HG03378 (cell line): ENCODE data around the gene CMTR2.
"Not testable (repeated sequence)": the region's sequence is repeated elsewhere in the genome, so short reads cannot be mapped to it uniquely, and the experiment has no call there.

ENCODE experiments used
- ATAC-seq: cut with Tn5 transposase; IDR thresholded peaks from one replicate; pipeline ENCODE4 v1.9.1; 2021; ENCODE audit warnings: mild to moderate bottlenecking, moderate library complexity; ENCODE audit not compliant: unreplicated experiment

Gene CMTR2

GRCh38 chr16:71288890-71289731 is at the start of gene CMTR2:
Gene CMTR2, minus strand, starts transcription at chr16:71289402. Its CDS starts 3,482 bp downstream, at chr16:71285920.
- peak; percentile 84 for ATAC-seq

GRCh38 chr16:71338632-71339031 is 49.4 kb upstream of the CMTR2 start:
- ATAC-seq: no peak

GRCh38 chr16:71338193-71338592 is 49.0 kb upstream of the CMTR2 start:
- ATAC-seq: no peak

GRCh38 chr16:71337631-71338030 is 48.4 kb upstream of the CMTR2 start:
- no peak for ATAC-seq

- ATAC-seq: no peak
Observed at GRCh38 chr16:71328151-71328550, 38.9 kb upstream of the CMTR2 start.

- no peak for ATAC-seq
Observed at GRCh38 chr16:71327720-71328119, 38.5 kb upstream of the CMTR2 start.

GRCh38 chr16:71319999-71320398 is 30.8 kb upstream of the CMTR2 start:
- ATAC-seq: no peak

GRCh38 chr16:71315269-71315668 is 26.1 kb upstream of the CMTR2 start:
- ATAC-seq: no peak

- ATAC-seq: not testable (repeated sequence)
Observed at GRCh38 chr16:71313591-71313990, 24.4 kb upstream of the CMTR2 start.

- no peak for ATAC-seq
Observed at GRCh38 chr16:71311553-71312158, 22.5 kb upstream of the CMTR2 start.

GRCh38 chr16:71303938-71304337 is 14.7 kb upstream of the CMTR2 start:
- no peak for ATAC-seq

- no peak for ATAC-seq
Observed at GRCh38 chr16:71297341-71297634, 8.1 kb upstream of the CMTR2 start.

GRCh38 chr16:71296584-71297340 is 7.6 kb upstream of the CMTR2 start:
- no peak for ATAC-seq

GRCh38 chr16:71295950-71296349 is 6.7 kb upstream of the CMTR2 start:
- ATAC-seq: no peak

- ATAC-seq: no peak
Observed at GRCh38 chr16:71293919-71294318, 4.7 kb upstream of the CMTR2 start.

- ATAC-seq: not testable (repeated sequence)
Observed at GRCh38 chr16:71292095-71292494, 2.9 kb upstream of the CMTR2 start.

- ATAC-seq: no peak
Observed at GRCh38 chr16:71289732-71290062, 495 bp upstream of the CMTR2 start.

- peak; percentile 17 for ATAC-seq
Observed at GRCh38 chr16:71288570-71288889, 672 bp downstream of the CMTR2 start.

GRCh38 chr16:71287911-71288310 is 1.3 kb downstream of the CMTR2 start:
- ATAC-seq: no peak

GRCh38 chr16:71287454-71287853 is 1.7 kb downstream of the CMTR2 start:
- no peak for ATAC-seq

GRCh38 chr16:71283612-71284011 is 5.6 kb downstream of the CMTR2 start:
- ATAC-seq: no peak

GRCh38 chr16:71282943-71283342 is 6.3 kb downstream of the CMTR2 start:
- ATAC-seq: no peak
